ENCODE data around the gene DOK5.

- TF ChIP-seq CTCF (conservative IDR thresholded peaks at IDR 0.05; ENCODE audit: low read depth, low read length) (no peak), POLR2A (IDR thresholded peaks at IDR 0.05; ENCODE audit: low read depth, low read length) (no peak), MAFK (IDR thresholded peaks at IDR 0.05; ENCODE audit: low read depth, low read length) (no peak), RAD21 (IDR thresholded peaks at IDR 0.05; ENCODE audit: low read length) (no peak), FOS (IDR thresholded peaks at IDR 0.05; ENCODE audit: low read depth, low read length) (no peak), CEBPB (IDR thresholded peaks at IDR 0.05; ENCODE audit: low read depth, low read length) (no peak), SMC3 (IDR thresholded peaks at IDR 0.05; ENCODE audit: low read depth, low read length) (no peak), RFX5 (IDR thresholded peaks at IDR 0.05; ENCODE audit: low read depth, low read length) (no peak)
These were observed 174.8 kb downstream of the DOK5 start for GRCh38 chr20:54650052-54650719.
